NCI-H2227 treated with DMSO at 0.1 percent for 48 hours (cell line): ENCODE data around the gene KTN1.

ENCODE experiments used
- DNase-seq: peaks from one replicate; lab custom pipeline; 2025; lab: John Stamatoyannopoulos, UW

Gene KTN1

GRCh38 chr14:55572578-55572977 is 7.4 kb upstream of the KTN1 start:
- peak; percentile 42 for DNase-seq

DNA sequence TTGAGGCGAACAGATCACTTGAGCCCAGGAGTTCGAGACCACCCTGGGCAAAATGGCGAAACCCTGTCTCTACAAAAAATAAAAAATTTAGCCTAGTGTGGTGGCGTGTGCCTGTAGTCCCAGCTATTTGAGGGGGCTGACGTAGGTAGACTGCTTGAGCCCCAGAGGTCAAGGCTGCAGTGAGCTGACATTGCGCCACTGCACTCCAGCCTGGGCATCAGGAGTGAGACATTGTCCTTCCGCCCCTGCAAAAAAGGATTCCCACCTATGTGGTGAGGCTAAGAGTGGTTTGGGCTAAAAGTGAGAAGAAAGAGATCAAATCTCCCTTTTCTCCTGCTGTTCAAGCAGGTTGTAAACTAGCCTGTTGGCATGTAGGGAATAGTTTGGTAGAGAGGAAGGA is 5.0 kb upstream of the KTN1 start:
- DNase-seq: no peak

DNA sequence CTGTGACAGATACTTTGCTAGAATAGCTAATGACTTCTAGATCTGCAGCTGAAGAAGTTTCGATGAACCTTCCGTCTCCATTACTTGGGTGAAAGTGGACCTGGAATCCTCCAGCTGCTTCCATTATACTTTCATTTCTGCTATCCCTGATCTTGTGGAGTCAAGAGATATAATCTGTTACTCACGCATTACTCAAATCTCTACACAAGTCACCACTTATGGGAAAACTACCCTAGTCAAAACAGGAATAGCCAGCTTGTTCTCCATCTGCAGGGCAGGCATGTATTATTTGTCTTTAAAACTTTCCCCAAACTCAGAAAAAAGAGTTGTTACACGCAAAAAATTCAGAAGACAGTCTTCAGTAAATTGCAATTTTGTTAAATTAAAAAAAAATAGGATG is 2.8 kb upstream of the KTN1 start:
- DNase-seq: no peak

GRCh38 chr14:55578511-55578910 is 1.5 kb upstream of the KTN1 start:
- DNase-seq: peak; percentile 62

- DNase-seq: no peak
Measured at GRCh38 chr14:55580470-55581341, 699 bp downstream of the KTN1 start.

- DNase-seq: no peak
Measured at GRCh38 chr14:55581342-55581771, 1.4 kb downstream of the KTN1 start.

DNA sequence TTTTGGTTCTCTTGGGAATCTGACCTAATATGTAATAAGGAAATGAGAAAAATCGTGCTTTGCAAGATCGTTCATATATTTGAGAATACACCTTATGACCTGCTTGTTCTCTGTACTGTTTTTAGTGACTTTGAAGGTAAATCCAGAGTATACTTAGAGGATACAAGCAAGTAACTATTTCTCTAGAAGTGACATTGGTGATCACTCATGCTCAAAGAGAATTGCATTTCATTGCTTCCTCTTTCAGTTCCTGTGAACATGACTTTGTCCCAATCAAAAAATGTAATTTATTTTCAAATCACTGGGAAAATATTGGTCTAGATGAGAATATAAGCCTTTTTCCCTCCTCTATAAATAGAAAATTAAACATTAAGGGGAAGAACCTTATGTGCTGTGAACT is 2.7 kb downstream of the KTN1 start:
- DNase-seq: no peak

GRCh38 chr14:55583942-55584468 is 4.0 kb downstream of the KTN1 start:
- DNase-seq: no peak

- peak; percentile 19 for DNase-seq
Measured at GRCh38 chr14:55585854-55586253, 5.8 kb downstream of the KTN1 start.

- DNase-seq: no peak
Measured at GRCh38 chr14:55586411-55586810, 6.4 kb downstream of the KTN1 start.

DNA sequence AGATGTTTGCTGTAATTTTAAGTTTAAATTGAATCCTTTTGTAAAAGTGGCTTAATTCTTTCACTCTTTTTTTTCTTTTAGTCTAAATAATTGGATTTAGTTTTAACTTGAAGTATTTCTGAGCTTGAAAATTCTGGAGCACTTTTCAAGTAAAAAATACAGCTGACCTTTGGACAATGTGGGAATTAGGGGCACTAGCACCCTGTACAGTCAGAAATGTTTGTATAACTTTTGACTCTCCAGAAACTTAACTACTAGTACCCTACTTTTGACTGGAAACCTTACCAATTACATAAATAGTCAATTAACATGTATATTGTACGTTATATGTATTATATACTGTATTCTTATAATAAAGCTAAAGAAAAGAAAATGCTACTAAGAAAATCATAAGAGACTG is 7.8 kb downstream of the KTN1 start:
- no peak for DNase-seq

DNA sequence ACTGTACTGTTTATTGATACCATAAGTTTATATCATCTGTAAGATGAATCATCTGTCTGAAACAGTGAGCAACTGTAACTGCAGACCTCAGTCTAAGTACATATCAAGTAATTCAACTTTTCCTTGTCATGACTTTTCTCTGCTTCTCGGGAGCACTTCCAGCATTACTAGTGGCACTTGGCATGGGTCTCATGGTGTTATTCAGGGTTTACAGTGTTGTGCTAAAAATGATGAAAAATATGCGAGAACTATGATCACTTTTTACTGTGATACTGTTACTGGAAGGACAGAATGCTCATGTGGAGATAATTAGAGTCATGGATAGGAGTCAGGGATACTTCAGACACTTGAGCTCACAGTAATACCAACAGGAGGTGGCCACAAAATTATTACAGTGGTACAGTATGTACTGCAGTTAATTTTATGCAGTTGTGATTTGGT is 8.3 kb downstream of the KTN1 start:
- no peak for DNase-seq

DNA sequence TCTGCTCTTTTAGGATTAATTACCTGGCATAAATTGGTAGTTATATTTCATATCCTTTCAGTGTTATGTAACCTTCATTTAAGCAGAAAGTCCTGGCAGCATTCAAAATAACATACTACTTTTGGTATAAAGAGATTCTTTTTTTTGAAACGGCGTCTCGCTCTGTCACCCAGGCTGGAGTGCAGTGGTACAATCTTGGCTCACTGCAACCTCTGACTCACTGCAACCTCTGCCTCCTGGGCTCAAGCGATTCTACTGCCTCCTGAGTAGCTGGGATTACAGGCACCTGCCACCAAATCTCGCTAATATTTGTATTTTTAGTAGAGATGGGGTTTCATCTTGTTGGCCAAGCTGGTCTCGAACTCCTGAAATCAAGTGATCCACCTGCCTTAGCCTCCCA is 9.2 kb downstream of the KTN1 start:
- DNase-seq: no peak

DNA sequence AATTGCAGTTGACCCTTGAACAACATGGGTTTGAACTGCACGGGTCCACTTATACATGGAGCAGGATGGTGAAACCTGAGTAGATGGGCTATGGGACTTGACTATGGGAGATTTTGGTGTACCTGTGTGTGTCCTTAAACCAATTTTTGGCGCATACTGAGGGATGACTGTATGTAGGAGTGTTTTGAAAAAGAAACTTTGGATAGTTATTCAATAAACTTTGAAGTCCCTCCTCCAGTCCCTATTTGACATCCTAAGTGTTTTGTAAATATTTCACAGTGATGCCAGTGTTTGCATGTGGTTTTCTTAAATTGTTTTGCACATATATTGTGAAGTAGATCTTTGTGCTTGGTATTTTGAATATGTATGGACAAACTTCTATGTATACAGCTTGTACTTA is 12.4 kb downstream of the KTN1 start:
- no peak for DNase-seq

- DNase-seq: no peak
Measured at GRCh38 chr14:55593698-55594097, 13.7 kb downstream of the KTN1 start.

DNA sequence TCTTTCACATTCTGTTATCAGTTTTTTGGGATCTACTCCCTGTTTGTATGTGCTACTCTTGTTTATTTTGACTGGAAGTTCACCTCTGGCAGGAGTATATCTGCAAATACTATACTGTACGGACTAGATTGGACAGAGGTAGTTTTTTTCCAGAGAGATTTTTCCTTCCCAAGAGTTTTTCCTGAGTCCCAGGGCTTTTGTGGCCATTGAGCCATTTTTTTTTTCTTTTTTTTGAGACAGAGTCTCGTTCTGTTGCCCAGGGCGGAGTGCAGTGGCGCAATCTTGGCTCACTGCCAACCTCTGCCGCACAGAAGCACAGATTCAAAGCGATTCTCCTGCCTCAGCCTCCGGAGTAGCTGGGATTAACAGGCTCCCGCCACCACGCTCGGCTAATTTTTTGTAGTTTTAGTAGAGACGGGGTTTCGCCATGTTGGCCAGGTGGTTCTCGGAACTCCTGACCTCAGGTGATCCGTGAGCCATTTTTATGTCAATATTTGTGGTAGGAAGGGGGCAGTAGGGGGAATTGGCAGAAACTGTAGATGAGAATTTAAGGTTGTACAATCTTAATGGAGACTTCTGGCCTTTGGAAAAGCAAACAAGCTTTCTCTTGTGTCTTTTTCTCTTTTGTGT is 19.4 kb downstream of the KTN1 start:
- no peak for DNase-seq

- DNase-seq: no peak
Measured at GRCh38 chr14:55600784-55601561, 21.0 kb downstream of the KTN1 start.

DNA sequence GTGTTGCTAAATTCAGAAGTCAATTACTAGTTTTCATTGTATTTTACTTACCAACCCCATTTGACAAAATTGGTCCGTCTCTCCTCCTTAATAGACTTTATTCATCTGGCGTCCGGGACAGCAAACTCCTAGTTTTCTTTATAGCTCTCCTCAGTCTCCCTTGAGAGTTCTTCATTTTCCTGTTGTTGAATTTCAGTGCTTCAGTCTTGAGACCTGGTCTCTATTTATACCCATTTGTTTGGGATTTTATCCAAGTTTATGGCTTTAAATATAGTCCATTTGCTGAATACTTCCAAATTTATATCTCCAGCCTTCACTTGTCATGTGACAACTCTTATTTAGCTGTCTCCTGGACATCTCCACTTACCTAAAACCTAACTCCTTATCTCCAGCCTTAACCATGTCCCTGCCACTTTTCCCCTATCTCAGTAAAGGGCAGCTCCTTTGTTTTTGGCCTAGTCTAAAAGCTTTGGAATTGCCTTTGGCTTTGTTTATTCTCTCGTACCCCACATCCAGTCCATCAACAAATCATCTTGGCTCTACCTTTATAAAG is 23.5 kb downstream of the KTN1 start:
- no peak for DNase-seq

DNA sequence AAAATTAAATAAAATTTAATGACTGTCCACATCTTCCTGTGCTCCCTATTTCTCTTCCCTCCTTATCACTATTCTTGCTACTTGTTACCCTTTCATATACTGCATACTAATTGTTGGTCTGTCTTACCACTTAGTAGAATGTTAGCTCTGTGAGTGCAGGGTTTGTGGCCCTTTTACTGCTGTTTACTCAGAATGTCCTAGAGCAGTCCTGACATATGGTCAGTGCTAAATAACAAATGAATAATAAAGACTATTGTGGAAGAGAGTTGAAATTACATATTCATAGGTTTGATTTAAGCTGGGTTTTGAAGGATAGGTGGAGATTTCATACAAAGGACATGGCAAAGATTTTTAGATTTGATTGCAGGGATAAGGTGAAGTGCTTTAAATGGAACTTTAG is 24.5 kb downstream of the KTN1 start:
- no peak for DNase-seq

- no peak for DNase-seq
Measured at GRCh38 chr14:55604900-55605418, 25.0 kb downstream of the KTN1 start.

- DNase-seq: no peak
Measured at GRCh38 chr14:55605793-55606192, 25.8 kb downstream of the KTN1 start.

DNA sequence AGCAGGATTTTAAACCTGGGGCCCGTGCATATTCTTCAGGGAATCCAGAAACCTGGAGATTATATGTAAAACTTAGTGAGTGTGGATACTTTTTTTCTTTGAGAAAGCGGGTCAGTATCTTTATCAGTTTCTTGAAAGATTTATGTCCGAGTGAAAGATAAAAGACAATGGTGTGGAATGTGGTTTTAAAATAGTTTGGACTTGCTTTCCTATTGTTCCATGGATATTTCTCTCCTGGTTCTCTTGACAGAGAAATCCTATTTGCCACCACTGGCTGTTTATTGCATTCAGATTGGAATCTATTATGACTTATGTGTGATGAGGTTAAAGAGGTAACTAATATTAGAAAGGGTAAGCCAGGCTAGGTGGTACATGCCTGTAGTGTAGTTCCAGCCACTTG is 27.4 kb downstream of the KTN1 start:
- no peak for DNase-seq
